Mesodermal cell (in vitro differentiated cells): Measurements from ENCODE around the gene PPIB.

Experiments
- H3K27ac ChIP-seq: 2 replicates; pipeline ENCODE4 v1.7.0; 2013; ENCODE audit warnings: mild to moderate bottlenecking, low read depth, low read length, moderate library complexity; ENCODE audit not compliant: severe bottlenecking
- H3K36me3 ChIP-seq: 2 replicates; pipeline ENCODE4 v1.7.1; 2013; ENCODE audit warnings: mild to moderate bottlenecking, low read length, moderate library complexity; ENCODE audit not compliant: control insufficient read depth, insufficient read depth
- H3K4me1 ChIP-seq: one replicate; pipeline ENCODE4 v1.7.1; 2013; ENCODE audit warnings: mild to moderate bottlenecking, low read length; ENCODE audit not compliant: insufficient read depth, control insufficient read depth, poor library complexity, severe bottlenecking
- H3K4me3 ChIP-seq: 2 replicates; pipeline ENCODE4 v1.7.0; 2013; ENCODE audit warnings: low read length, control low read depth, mild to moderate bottlenecking; ENCODE audit not compliant: insufficient read depth, poor library complexity, severe bottlenecking; ENCODE audit errors: extremely low read depth
- H3K9me3 ChIP-seq: 2 replicates; pipeline ENCODE4 v1.7.1; 2013; ENCODE audit warnings: mild to moderate bottlenecking, low read length, moderate library complexity; ENCODE audit not compliant: control insufficient read depth
- WGBS, 2 experiments: methylation state at CpG; one replicate each; pipeline ENCODE4 v1.1.5; 2013; ENCODE audit warnings: missing lambda C conversion rate in 2 of 2; ENCODE audit not compliant: insufficient coverage in 2 of 2; 5-methylcytosine and 5-hydroxymethylcytosine counted together

PPIB gene

GRCh38 chr15:64136347-64136746 is 26.5 kb downstream of the PPIB start:
- no peak overlapping the region for H3K4me3 ChIP-seq
- H3K9me3 ChIP-seq = no peaks in the 10 kb centered on the region
- peaks cover 71% of the 10 kb centered on the region for H3K36me3 ChIP-seq
- 91 to 92% methylated on average over 3 to 4 of the region's 7 CpGs for WGBS, 2 experiments
- no peaks in the 10 kb centered on the region for H3K4me1 ChIP-seq
- H3K27ac ChIP-seq = no peak overlapping the region

- H3K4me3 ChIP-seq = no peak overlapping the region
- no peaks in the 10 kb centered on the region for H3K9me3 ChIP-seq
- H3K4me1 ChIP-seq = no peaks in the 10 kb centered on the region
- peaks cover 84% of the 10 kb centered on the region for H3K36me3 ChIP-seq
- 99% methylated on average over 9 of the region's 9 CpGs for WGBS, 2 experiments
- H3K27ac ChIP-seq = no peak overlapping the region
These were observed 28.4 kb downstream of the PPIB start for GRCh38 chr15:64134345-64134829.

GRCh38 chr15:64133623-64134344 is 29.0 kb downstream of the PPIB start:
- 92 to 95% methylated on average over 10 of the region's 10 CpGs for WGBS, 2 experiments
- Histone ChIP-seq H3K27ac (no peak overlapping the region), H3K9me3 (no peaks in the 10 kb centered on the region), H3K36me3 (peaks cover 89% of the 10 kb centered on the region), H3K4me1 (no peaks in the 10 kb centered on the region), H3K4me3 (no peak overlapping the region)

GRCh38 chr15:64132217-64132616 is 30.6 kb downstream of the PPIB start:
- Histone ChIP-seq H3K4me1 (no peaks in the 10 kb centered on the region), H3K36me3 (peaks cover 87% of the 10 kb centered on the region), H3K27ac (no peak overlapping the region), H3K4me3 (no peak overlapping the region), H3K9me3 (no peaks in the 10 kb centered on the region)
- 95 to 100% methylated on average over 3 of the region's 4 CpGs for WGBS, 2 experiments

- Histone ChIP-seq H3K4me1 (no peaks in the 10 kb centered on the region), H3K27ac (no peak overlapping the region), H3K9me3 (no peaks in the 10 kb centered on the region), H3K4me3 (no peak overlapping the region), H3K36me3 (peaks cover 87% of the 10 kb centered on the region)
- WGBS, 2 experiments = 97 to 100% methylated on average over 6 of the region's 7 CpGs
These were observed 31.3 kb downstream of the PPIB start for GRCh38 chr15:64131547-64131946.

GRCh38 chr15:64130159-64130558 is 32.7 kb downstream of the PPIB start:
- no peaks in the 10 kb centered on the region for H3K9me3 ChIP-seq
- no peaks in the 10 kb centered on the region for H3K4me1 ChIP-seq
- H3K36me3 ChIP-seq = peaks cover 89% of the 10 kb centered on the region
- 94 to 100% methylated on average over 2 of the region's 3 CpGs for WGBS, 2 experiments
- no peak overlapping the region for H3K4me3 ChIP-seq
- H3K27ac ChIP-seq = no peak overlapping the region

GRCh38 chr15:64127521-64128270 is 35.1 kb downstream of the PPIB start:
- H3K36me3 ChIP-seq = peaks cover 88% of the 10 kb centered on the region
- H3K4me1 ChIP-seq = no peaks in the 10 kb centered on the region
- no peak overlapping the region for H3K27ac ChIP-seq
- H3K9me3 ChIP-seq = no peaks in the 10 kb centered on the region
- WGBS, 2 experiments = 92 to 100% methylated on average over 1 to 3 of the region's 6 CpGs
- no peak overlapping the region for H3K4me3 ChIP-seq

- H3K4me3 ChIP-seq = no peak overlapping the region
- H3K27ac ChIP-seq = no peak overlapping the region
- 54 to 83% methylated on average over 1 to 3 of the region's 3 CpGs for WGBS, 2 experiments
- no peaks in the 10 kb centered on the region for H3K9me3 ChIP-seq
- no peaks in the 10 kb centered on the region for H3K4me1 ChIP-seq
- peaks cover 84% of the 10 kb centered on the region for H3K36me3 ChIP-seq
These were observed 36.8 kb downstream of the PPIB start for GRCh38 chr15:64125978-64126377.

- H3K4me3 ChIP-seq = no peak overlapping the region
- H3K4me1 ChIP-seq = no peaks in the 10 kb centered on the region
- H3K27ac ChIP-seq = no peak overlapping the region
- H3K36me3 ChIP-seq = peaks cover 88% of the 10 kb centered on the region
- WGBS, 2 experiments = 80% methylated on average over 2 of the region's 3 CpGs; no CpG with 5 or more reads in 1 of the 2 experiments
- H3K9me3 ChIP-seq = no peaks in the 10 kb centered on the region
These were observed 39.9 kb downstream of the PPIB start for GRCh38 chr15:64122936-64123351.

GRCh38 chr15:64122444-64122843 is 40.4 kb downstream of the PPIB start:
- H3K4me1 ChIP-seq = no peaks in the 10 kb centered on the region
- no CpG with 5 or more reads among the region's 1 CpG for WGBS, 2 experiments
- H3K36me3 ChIP-seq = peaks cover 88% of the 10 kb centered on the region
- H3K9me3 ChIP-seq = no peaks in the 10 kb centered on the region
- H3K4me3 ChIP-seq = no peak overlapping the region
- peak overlapping the region; percentile 36 for H3K27ac ChIP-seq

- Histone ChIP-seq H3K36me3 (peaks cover 88% of the 10 kb centered on the region), H3K4me1 (no peaks in the 10 kb centered on the region), H3K4me3 (no peak overlapping the region), H3K9me3 (no peaks in the 10 kb centered on the region), H3K27ac (no peak overlapping the region)
- 93% methylated on average over 3 of the region's 4 CpGs; no CpG with 5 or more reads in 1 of the 2 experiments for WGBS, 2 experiments
These were observed 41.2 kb downstream of the PPIB start for GRCh38 chr15:64121614-64122013.
